GM21390 (cell line): ENCODE results near the gene HDHD5.
A peak's percentile ranks its signal among the peaks of the same experiment; 100 is the strongest.

Source experiments
- ATAC-seq: cut with Tn5 transposase; IDR thresholded peaks from one replicate; pipeline ENCODE4 v1.9.1; 2021; ENCODE audit not compliant: unreplicated experiment

HDHD5 gene

DNA sequence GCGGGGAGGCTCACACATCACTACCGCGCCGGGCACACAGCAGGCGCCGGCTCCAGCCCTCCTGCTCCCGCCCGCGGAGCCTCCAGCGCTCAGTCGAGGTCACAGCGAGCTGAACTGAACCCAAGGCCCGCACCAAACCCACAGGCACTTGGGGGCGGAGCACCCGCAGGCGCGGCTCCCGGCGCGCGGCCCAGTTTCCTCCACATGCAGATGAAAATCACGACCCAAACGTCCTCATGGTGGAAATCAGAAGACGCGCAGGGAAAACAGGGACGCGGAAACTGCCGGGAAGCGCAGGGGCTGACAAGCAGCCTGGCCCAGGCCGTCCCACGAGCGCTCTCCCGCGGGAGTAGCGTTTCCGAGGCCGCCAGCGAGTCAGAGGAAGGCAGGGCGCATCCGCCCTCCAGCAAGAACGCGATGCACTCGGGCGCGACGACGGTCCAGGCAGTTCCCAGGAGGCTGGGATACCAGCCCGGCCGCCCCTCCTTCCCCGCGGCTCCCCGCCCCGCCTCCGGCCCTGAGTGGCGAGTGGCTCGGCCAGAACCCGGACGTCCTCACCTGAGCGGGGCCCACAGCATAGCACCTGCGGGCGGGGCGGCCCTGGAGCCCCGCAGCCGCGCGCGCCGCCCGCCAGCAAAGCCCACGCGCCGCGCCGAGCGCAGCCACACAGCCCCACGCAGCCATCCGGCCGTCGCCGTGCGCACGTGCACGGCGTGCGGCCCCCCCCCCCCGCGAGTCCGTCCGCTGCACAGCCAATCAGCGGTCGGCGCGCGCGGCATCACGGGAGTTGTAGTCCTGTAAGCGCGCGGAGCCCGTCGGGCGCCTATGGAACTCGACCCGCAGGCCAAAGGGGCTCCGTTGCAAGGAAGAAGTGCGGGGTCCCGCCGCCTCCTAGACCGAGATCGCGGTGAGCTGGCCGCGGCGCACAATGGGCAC, at the start of gene HDHD5:
TSS of gene HDHD5 (minus strand) at position 710 of the 936 bp plus-strand sequence. CDS start at position 684, 26 bp downstream.
- peak; percentile 63 for ATAC-seq

GRCh38 chr22:17205432-17205831, 46.4 kb upstream of the HDHD5 start:
- ATAC-seq = no peak

GRCh38 chr22:17201285-17201945, 42.3 kb upstream of the HDHD5 start:
- no peak for ATAC-seq

GRCh38 chr22:17199003-17199731, 40.1 kb upstream of the HDHD5 start:
- no peak for ATAC-seq

- no peak for ATAC-seq
Measured at GRCh38 chr22:17198170-17199002, 39.3 kb upstream of the HDHD5 start.

GRCh38 chr22:17194213-17194612, 35.1 kb upstream of the HDHD5 start:
- ATAC-seq = no peak

GRCh38 chr22:17192186-17192585, 33.1 kb upstream of the HDHD5 start:
- no peak for ATAC-seq

DNA sequence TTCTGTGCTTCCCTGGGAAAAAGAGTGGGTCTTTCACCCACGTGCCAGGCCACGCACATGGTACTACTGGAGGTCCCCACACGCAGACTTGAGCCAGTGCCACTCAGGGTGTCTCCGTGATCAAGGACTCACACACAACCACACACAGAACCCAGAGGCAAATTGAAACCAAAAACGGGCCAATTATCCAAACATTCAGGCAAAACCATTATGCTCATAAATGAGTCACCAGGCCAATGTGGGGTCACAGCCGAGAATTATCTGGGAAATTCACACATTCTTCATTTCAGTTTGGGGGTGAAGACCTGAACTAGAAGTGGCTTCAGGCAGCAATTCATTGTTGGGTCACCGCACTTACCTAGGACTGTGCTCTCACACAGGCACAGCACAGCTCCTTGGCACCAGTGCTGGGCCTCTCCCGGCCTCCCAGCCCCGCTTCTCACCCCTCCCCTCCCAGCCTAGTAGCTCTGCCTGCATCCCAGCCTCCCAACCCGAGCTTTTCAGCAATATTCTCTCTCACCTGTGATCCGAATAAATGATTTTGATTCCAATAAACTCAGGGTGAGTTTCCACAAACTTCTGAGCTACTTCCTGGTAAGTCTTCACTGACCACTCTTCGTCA, 32.2 kb upstream of the HDHD5 start:
- no peak for ATAC-seq

GRCh38 chr22:17190702-17191101, 31.6 kb upstream of the HDHD5 start:
- ATAC-seq = no peak

- no peak for ATAC-seq
Measured at GRCh38 chr22:17176715-17177114, 17.6 kb upstream of the HDHD5 start.

GRCh38 chr22:17172029-17172833, 13.2 kb upstream of the HDHD5 start:
- ATAC-seq = no peak

DNA sequence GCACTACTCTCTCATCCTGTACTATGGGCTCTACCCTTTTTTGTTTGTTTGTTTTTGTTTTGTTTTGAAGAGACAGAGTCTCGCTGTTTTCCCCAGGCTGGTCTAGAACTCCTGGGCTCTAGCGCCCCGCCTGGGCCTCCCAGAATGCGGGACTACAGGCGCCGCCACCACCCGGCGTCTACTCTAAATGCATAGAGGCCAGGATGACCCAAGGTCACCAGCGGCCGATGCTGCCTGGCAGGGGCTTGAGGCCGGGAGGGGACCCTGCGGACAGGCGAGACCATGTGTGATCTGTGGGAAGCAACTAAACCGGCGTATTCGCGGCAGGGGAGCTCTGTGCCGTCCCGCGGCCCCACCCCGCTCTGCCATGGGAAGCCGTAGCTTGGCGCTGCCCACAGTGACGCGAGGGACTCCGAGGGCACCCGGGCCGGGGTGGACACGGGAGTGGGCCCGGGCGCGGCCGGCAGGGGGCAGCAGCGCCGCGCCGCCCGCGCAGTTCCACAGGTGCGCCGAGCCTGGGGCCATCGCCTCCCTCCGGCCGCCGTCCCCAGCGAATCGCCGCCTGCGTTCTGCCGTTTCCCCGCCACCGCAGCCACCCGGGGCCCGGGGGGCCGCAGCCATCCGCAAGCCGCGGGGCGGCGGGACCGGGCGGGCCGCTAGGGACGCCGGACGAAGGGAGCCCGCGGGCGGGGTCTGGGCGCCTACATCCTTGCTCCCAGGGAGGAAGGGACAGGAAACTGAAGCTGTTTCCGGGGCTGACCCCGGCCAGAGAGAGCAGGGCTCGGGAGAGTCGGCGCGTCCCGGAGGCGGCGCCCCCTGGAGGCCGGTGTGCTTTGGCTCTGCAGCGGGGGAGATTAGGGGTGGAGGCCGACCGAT, 12.3 kb upstream of the HDHD5 start:
- ATAC-seq = peak; percentile 88

DNA sequence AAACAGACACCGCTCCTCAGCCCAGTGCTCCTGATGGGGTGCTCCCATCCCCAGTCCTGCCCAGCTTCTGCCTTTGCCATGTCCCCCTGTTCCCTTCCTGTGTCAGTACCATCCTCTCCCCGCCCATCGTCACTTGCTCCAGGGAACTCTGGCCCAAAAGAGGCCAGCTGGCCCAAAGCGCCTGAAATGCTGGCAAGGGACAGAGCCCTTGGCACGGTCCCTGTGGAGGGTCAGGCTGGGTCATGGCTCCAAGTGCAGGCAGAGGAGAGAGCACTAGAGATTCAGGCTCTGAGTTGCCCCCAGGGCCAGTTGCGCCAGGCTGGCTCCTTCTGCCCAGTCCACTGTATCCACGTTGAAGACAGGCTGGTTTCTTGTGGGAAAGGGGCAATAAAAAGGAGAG, 8.4 kb upstream of the HDHD5 start:
- no peak for ATAC-seq

GRCh38 chr22:17164392-17165024, 5.4 kb upstream of the HDHD5 start:
- no peak for ATAC-seq

- ATAC-seq = no peak
Measured at GRCh38 chr22:17162731-17163130, 3.7 kb upstream of the HDHD5 start.

GRCh38 chr22:17161991-17162390, 2.9 kb upstream of the HDHD5 start:
- ATAC-seq = no peak

GRCh38 chr22:17159504-17159951, 451 bp upstream of the HDHD5 start:
- peak; percentile 18 for ATAC-seq

- no peak for ATAC-seq
Measured at GRCh38 chr22:17158176-17158567, 905 bp downstream of the HDHD5 start.
